HL-60 (cell line): Measurements from ENCODE around the gene CATSPERE.

Experiments
- DNase-seq, 2 experiments: peaks; one replicate each; pipeline ENCODE4 v3.0.0-alpha.2; 2010 to 2020; ENCODE audit warnings: low read depth in 1 of 2, low spot score in 1 of 2
- H3K27ac ChIP-seq: fragments of 250-450 bp; sonication (Bioruptor Pico); replicated peaks from 2 replicates; pipeline ENCODE4 v1.5.1; 2020; ENCODE audit warnings: mild to moderate bottlenecking, moderate library complexity
- H3K27me3 ChIP-seq: fragments of 250-450 bp; sonication (Bioruptor Pico); 2 replicates; pipeline ENCODE4 v1.5.1; 2021; ENCODE audit warnings: mild to moderate bottlenecking, moderate library complexity; ENCODE audit not compliant: insufficient read depth, poor library complexity, severe bottlenecking
- H3K4me3 ChIP-seq: replicated peaks from 2 replicates; pipeline ENCODE4 v1.5.1; 2011; ENCODE audit warnings: mild to moderate bottlenecking, control low read depth, low read length; ENCODE audit not compliant: insufficient read depth
- GABPA ChIP-seq: IDR thresholded peaks from 2 replicates; pipeline ENCODE4 v1.6.1; 2012; ENCODE audit warnings: low read depth
- POLR2AphosphoS5 ChIP-seq: IDR thresholded peaks from 2 replicates; pipeline ENCODE4 v1.6.1; 2012; ENCODE audit warnings: low read depth
- SPI1 ChIP-seq: IDR thresholded peaks from 2 replicates; pipeline ENCODE4 v1.6.1; 2012; ENCODE audit warnings: low read depth, mild to moderate bottlenecking, borderline replicate concordance
- TF ChIP-seq, protein P1 (sequence below): IDR thresholded peaks from one replicate; pipeline ENCODE4 v1.5.1; 2011; ENCODE audit warnings: low read length, control low read depth, inconsistent platforms; ENCODE audit not compliant: insufficient read depth
- TF ChIP-seq, protein P2 (sequence below): IDR thresholded peaks from 2 replicates; pipeline ENCODE4 v1.6.1; 2012; ENCODE audit warnings: low read depth; ENCODE audit not compliant: insufficient replicate concordance

The CATSPERE gene

DNA sequence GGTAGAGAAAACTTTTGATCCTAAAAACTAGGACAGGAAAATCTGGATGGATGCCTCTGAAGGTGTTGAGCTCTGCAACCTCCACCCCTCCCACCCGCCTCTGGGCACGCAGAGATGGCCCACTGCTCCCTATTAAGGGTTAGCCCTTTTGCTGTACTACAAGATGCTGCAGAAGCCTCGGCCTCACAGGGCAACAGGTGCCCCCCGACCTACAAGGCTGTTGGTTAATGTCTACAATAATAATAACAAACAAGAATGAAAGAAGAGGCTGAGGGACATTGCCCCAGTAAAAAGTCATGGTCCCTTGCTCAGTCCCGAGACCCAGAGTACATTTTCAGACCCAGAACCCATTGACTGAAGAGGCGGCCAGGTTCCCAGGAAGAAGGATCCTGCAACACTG lies 184.3 kb downstream of the CATSPERE start:
- H3K27me3 ChIP-seq = no peaks in the 10 kb centered on the region
- no peak overlapping the region for H3K27ac ChIP-seq
- no peak for DNase-seq
- no peak for TF ChIP-seq SPI1
- TF ChIP-seq, protein P1, sequence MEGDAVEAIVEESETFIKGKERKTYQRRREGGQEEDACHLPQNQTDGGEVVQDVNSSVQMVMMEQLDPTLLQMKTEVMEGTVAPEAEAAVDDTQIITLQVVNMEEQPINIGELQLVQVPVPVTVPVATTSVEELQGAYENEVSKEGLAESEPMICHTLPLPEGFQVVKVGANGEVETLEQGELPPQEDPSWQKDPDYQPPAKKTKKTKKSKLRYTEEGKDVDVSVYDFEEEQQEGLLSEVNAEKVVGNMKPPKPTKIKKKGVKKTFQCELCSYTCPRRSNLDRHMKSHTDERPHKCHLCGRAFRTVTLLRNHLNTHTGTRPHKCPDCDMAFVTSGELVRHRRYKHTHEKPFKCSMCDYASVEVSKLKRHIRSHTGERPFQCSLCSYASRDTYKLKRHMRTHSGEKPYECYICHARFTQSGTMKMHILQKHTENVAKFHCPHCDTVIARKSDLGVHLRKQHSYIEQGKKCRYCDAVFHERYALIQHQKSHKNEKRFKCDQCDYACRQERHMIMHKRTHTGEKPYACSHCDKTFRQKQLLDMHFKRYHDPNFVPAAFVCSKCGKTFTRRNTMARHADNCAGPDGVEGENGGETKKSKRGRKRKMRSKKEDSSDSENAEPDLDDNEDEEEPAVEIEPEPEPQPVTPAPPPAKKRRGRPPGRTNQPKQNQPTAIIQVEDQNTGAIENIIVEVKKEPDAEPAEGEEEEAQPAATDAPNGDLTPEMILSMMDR = no peak
- TF ChIP-seq, protein P2, sequence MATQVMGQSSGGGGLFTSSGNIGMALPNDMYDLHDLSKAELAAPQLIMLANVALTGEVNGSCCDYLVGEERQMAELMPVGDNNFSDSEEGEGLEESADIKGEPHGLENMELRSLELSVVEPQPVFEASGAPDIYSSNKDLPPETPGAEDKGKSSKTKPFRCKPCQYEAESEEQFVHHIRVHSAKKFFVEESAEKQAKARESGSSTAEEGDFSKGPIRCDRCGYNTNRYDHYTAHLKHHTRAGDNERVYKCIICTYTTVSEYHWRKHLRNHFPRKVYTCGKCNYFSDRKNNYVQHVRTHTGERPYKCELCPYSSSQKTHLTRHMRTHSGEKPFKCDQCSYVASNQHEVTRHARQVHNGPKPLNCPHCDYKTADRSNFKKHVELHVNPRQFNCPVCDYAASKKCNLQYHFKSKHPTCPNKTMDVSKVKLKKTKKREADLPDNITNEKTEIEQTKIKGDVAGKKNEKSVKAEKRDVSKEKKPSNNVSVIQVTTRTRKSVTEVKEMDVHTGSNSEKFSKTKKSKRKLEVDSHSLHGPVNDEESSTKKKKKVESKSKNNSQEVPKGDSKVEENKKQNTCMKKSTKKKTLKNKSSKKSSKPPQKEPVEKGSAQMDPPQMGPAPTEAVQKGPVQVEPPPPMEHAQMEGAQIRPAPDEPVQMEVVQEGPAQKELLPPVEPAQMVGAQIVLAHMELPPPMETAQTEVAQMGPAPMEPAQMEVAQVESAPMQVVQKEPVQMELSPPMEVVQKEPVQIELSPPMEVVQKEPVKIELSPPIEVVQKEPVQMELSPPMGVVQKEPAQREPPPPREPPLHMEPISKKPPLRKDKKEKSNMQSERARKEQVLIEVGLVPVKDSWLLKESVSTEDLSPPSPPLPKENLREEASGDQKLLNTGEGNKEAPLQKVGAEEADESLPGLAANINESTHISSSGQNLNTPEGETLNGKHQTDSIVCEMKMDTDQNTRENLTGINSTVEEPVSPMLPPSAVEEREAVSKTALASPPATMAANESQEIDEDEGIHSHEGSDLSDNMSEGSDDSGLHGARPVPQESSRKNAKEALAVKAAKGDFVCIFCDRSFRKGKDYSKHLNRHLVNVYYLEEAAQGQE = no peak
- TF ChIP-seq GABPA = no peak
- no peak for TF ChIP-seq POLR2AphosphoS5
- no peak overlapping the region for H3K4me3 ChIP-seq

DNA sequence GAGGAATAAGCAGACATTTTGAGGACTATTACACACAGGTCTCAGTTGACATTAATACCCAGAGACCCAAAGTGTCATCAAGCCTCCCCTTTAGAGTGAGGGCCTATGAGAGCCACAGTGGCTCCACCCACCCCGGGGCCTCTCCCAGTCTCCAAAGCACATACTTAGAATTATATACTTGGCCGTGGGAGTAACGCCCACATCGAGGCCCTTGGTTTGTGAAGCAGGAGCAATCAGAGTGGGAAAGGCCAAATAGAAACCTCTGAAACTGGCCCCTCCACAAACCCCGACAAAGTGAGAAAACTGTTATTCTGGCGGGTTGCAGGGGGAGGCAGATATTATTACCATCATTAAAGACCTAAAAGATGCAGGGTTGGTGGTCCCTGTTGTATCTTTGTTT lies 184.8 kb downstream of the CATSPERE start:
- no peak for DNase-seq
- TF ChIP-seq POLR2AphosphoS5 = no peak
- Histone ChIP-seq H3K4me3 (no peak overlapping the region), H3K27me3 (no peaks in the 10 kb centered on the region), H3K27ac (no peak overlapping the region)

DNA sequence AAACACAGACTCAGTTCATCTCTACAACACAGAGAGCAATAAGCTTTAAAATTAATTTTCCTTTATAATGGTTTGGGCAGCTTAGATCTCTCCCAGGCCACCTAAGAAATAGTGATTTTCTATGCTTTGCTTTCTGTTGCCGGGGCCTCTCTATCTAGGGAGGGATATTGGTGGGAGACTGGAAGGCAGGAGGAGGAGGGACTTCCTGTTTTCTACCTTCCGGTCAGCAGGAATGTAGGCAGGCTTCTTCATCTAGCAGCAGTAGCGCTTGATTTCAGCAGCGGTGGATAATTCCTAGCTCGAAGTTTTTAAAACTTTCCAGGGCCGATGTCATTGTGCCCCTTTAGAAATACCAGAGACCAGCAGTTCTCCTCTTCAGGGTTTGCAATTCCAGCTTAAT lies 186.7 kb downstream of the CATSPERE start:
- Histone ChIP-seq H3K4me3 (no peak overlapping the region), H3K27me3 (no peaks in the 10 kb centered on the region), H3K27ac (no peak overlapping the region)
- TF ChIP-seq, protein P2 = no peak
- TF ChIP-seq GABPA = no peak
- no peak for TF ChIP-seq POLR2AphosphoS5
- no peak for TF ChIP-seq SPI1
- DNase-seq = no peak

DNA sequence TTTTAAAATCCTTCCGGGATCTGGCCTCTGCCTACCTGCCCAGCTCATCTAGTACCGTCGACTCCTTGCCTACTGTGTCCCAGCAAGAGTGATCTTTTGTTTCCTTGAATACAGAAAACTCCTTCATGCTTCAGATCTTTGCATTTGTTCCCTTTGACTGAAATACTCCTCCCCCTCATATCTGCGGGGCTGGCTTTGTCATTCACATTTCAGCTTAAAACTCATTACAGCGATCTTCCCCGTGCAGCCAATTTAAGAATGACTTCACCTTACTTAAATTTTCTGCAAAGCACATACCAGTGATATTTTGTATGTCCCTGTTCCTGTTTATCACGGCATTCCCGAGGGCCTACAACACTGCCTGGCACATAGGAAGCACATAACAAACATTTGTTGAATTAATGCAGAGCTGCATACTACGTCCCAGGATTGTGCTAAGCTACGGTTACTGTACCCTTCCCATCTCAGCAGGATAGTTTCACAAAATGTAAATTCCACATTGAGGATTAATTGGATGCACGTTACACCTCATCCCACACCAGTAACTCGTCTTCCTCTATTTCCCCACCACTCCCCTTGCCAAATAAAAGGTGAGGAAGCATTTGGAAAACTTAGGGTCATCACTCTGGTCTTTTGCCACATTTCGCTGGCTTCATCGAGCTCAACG lies 191.0 kb downstream of the CATSPERE start:
- DNase-seq = no peak
- Histone ChIP-seq H3K27me3 (no peaks in the 10 kb centered on the region), H3K27ac (peak overlapping the region; percentile 57), H3K4me3 (peak overlapping the region; percentile 56)
- TF ChIP-seq POLR2AphosphoS5 = peak; percentile 41; the same call in 1 of the 2 replicates
- TF ChIP-seq, protein P1 = no peak
- peak; percentile 18; the same call in 1 of the 2 replicates for TF ChIP-seq SPI1
